HPDE6-E6E7 (cell line): Measurements from ENCODE around the gene SCN1A.
"Not testable (repeated sequence)": the region's sequence is repeated elsewhere in the genome, so short reads cannot be mapped to it uniquely, and the experiment has no call there.

ENCODE experiments used
- DNase-seq: peaks from one replicate; pipeline ENCODE4 v3.0.0; 2011; ENCODE audit warnings: missing footprints; ENCODE audit errors: extremely low spot score

The SCN1A gene

GRCh38 chr2:166127217-166128155, at the start of gene SCN1A:
Gene SCN1A, minus strand, starts transcription at chr2:166128020. Its CDS starts 54,399 bp downstream, at chr2:166073621.
- DNase-seq: no peak

- DNase-seq: no peak
Observed at GRCh38 chr2:166173263-166173662, 45.4 kb upstream of the SCN1A start.

- DNase-seq: no peak
Observed at GRCh38 chr2:166171216-166171615, 43.4 kb upstream of the SCN1A start.

- DNase-seq: no peak
Observed at GRCh38 chr2:166170356-166170755, 42.5 kb upstream of the SCN1A start.

- DNase-seq: no peak
Observed at GRCh38 chr2:166167449-166167848, 39.6 kb upstream of the SCN1A start.

GRCh38 chr2:166163775-166164174, 36.0 kb upstream of the SCN1A start:
- no peak for DNase-seq

- DNase-seq: no peak
Observed at GRCh38 chr2:166158546-166158945, 30.7 kb upstream of the SCN1A start.

- no peak for DNase-seq
Observed at GRCh38 chr2:166157578-166157977, 29.8 kb upstream of the SCN1A start.

- no peak for DNase-seq
Observed at GRCh38 chr2:166156985-166157490, 29.2 kb upstream of the SCN1A start.

- DNase-seq: no peak
Observed at GRCh38 chr2:166155589-166155988, 27.8 kb upstream of the SCN1A start.

- DNase-seq: no peak
Observed at GRCh38 chr2:166154685-166155338, 27.0 kb upstream of the SCN1A start.

- no peak for DNase-seq
Observed at GRCh38 chr2:166152064-166152463, 24.2 kb upstream of the SCN1A start.

- DNase-seq: no peak
Observed at GRCh38 chr2:166148500-166149400, 20.9 kb upstream of the SCN1A start.

- no peak for DNase-seq
Observed at GRCh38 chr2:166147883-166148282, 20.1 kb upstream of the SCN1A start.

- DNase-seq: no peak
Observed at GRCh38 chr2:166144071-166144470, 16.3 kb upstream of the SCN1A start.

GRCh38 chr2:166140932-166141331, 13.1 kb upstream of the SCN1A start:
- DNase-seq: no peak

- no peak for DNase-seq
Observed at GRCh38 chr2:166140475-166140874, 12.7 kb upstream of the SCN1A start.

GRCh38 chr2:166139479-166139878, 11.7 kb upstream of the SCN1A start:
- not testable (repeated sequence) for DNase-seq

GRCh38 chr2:166138667-166139066, 10.8 kb upstream of the SCN1A start:
- no peak for DNase-seq

- DNase-seq: no peak
Observed at GRCh38 chr2:166138144-166138543, 10.3 kb upstream of the SCN1A start.

GRCh38 chr2:166137331-166137730, 9.5 kb upstream of the SCN1A start:
- no peak for DNase-seq

- DNase-seq: no peak
Observed at GRCh38 chr2:166135849-166136258, 8.0 kb upstream of the SCN1A start.
